Stimulated activated CD4-positive, alpha-beta T cell treated with anti-CD3 and anti-CD28 coated beads, Interleukin-1b, Interleukin-23, amount 100 ng/mL, for 24 hours (primary cell): ENCODE measurements around the gene FRMD4A.

Source experiments
- DNase-seq, 4 experiments: peaks; one replicate each; pipeline ENCODE4 v3.0.0-alpha.2; 2020; ENCODE audit warnings: low read depth in 4 of 4, low spot score in 1 of 4

Gene FRMD4A

GRCh38 chr10:13991353-13991752 lies 339.4 kb downstream of the FRMD4A start:
- no peak for DNase-seq

GRCh38 chr10:13990946-13991345 lies 339.8 kb downstream of the FRMD4A start:
- DNase-seq, result no peak

GRCh38 chr10:13990392-13990805 lies 340.3 kb downstream of the FRMD4A start:
- DNase-seq, result no peak

GRCh38 chr10:13989616-13990015 lies 341.1 kb downstream of the FRMD4A start:
- DNase-seq, result no peak

GRCh38 chr10:13987446-13987845 lies 343.3 kb downstream of the FRMD4A start:
- DNase-seq, result no peak

GRCh38 chr10:13984647-13985155 lies 346.0 kb downstream of the FRMD4A start:
- no peak for DNase-seq

- no peak for DNase-seq
Measured at GRCh38 chr10:13983035-13983434, 347.7 kb downstream of the FRMD4A start.

- DNase-seq, result no peak
Measured at GRCh38 chr10:13978533-13979115, 352.1 kb downstream of the FRMD4A start.

GRCh38 chr10:13977861-13978532 lies 352.7 kb downstream of the FRMD4A start:
- no peak for DNase-seq

GRCh38 chr10:13973742-13974141 lies 357.0 kb downstream of the FRMD4A start:
- DNase-seq, result no peak

GRCh38 chr10:13972609-13973008 lies 358.1 kb downstream of the FRMD4A start:
- DNase-seq, result no peak

- no peak for DNase-seq
Measured at GRCh38 chr10:13971601-13972475, 358.9 kb downstream of the FRMD4A start.

- no peak for DNase-seq
Measured at GRCh38 chr10:13970957-13971353, 359.8 kb downstream of the FRMD4A start.

GRCh38 chr10:13970236-13970956 lies 360.3 kb downstream of the FRMD4A start:
- no peak for DNase-seq

- peak in 1 of 4 experiments; percentile 16 for DNase-seq
Measured at GRCh38 chr10:13969792-13970140, 361.0 kb downstream of the FRMD4A start.

GRCh38 chr10:13969118-13969791 lies 361.5 kb downstream of the FRMD4A start:
- DNase-seq, result no peak

- DNase-seq, result no peak
Measured at GRCh38 chr10:13961853-13962252, 368.9 kb downstream of the FRMD4A start.

- no peak for DNase-seq
Measured at GRCh38 chr10:13961097-13961496, 369.6 kb downstream of the FRMD4A start.

- DNase-seq, result no peak
Measured at GRCh38 chr10:13960603-13961002, 370.1 kb downstream of the FRMD4A start.

GRCh38 chr10:13959443-13960359 lies 371.0 kb downstream of the FRMD4A start:
- DNase-seq, result no peak
